Posterior cingulate gyrus (tissue), 11 donors: ENCODE results near the gene NRP1.

ENCODE experiments used
- DNase-seq, 10 donors: peaks; one replicate each; pipeline versions ENCODE4 v3.0.0 to v3.0.0-alpha.2; 2020 to 2021; ENCODE audit warnings: mixed read lengths in 3 of 10
- intact Hi-C: fragments of 100-400 bp; cut with DNase I; formaldehyde crosslinking; loops from one replicate; pipeline ENCODE4 v1.15.1; 2023

Gene NRP1

DNA sequence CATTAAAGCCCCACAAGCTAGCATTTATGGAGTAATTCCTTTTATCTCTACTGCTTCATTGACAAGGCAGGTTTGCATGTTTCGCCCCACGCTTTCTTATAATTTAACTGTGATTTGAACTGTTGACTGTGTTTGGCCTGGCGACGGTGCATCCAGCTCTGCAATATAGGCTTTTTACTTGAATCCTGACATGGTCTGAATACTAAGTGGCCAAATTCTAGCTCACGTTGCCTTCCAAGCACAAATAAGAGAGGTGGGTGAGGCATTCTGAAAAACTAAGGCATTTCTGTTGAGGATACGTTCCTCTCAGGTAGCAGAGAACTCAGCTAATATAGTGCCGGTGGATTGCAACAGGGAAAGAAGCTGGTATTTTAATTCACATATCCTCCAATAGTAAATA is 61.8 kb downstream of the NRP1 start:
- intact Hi-C loops = loop anchor here (10.0 kb wide), 1 partner anchor 78 kb away; no protein-coding TSS in a partner anchor
- no peak for DNase-seq

DNA sequence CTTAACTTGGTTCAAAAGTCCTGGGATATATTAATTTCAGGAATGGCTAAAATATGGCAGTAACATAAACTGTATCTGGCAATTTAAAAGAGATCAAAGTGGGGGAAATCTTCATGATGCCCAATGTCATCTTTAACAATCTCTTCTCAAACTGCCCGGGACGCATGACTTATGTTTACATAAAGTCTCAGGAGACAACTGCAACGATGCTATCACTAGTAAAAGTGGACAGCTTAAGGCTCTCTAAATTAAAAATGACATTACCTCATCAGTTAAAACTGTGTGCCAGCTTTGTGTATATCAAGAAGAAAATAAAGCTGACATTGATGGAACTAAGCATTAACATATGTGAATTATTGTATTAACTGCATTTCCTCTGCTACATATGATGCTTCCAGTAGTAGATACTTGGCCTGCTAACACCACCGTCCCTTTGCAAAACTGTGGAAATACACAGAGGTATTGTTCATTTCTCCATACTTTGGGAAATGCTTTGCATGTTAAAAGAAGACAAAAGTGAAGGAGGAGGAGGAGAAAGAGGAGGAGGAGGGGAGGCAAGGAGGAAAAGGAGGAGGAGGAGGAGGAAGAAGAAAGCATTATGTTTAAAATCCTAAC is 62.4 kb downstream of the NRP1 start:
- no peak for DNase-seq
- intact Hi-C loops = loop anchor here (10.0 kb wide), 1 partner anchor 77 kb away; no protein-coding TSS in a partner anchor

DNA sequence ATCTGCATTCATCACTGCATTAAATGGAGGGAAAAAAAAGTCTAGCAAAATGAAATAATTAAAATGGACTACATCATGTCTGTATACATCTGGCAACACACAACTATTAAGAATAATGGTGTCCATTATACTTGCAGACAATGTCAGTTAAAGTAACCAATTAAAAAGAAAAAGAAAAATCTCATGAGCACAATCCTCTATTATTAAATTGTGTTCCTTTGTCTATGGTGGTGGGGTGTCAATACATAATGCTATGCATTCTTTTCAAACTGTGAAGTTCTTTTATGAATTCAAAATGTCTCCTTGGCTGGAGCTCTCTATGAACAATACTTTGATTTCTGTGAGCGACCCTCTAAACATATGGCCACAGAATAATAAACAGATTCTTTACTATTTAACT is 63.5 kb downstream of the NRP1 start:
- no peak for DNase-seq
- intact Hi-C loops = loop anchor here (10.0 kb wide), 1 partner anchor 76 kb away; no protein-coding TSS in a partner anchor

DNA sequence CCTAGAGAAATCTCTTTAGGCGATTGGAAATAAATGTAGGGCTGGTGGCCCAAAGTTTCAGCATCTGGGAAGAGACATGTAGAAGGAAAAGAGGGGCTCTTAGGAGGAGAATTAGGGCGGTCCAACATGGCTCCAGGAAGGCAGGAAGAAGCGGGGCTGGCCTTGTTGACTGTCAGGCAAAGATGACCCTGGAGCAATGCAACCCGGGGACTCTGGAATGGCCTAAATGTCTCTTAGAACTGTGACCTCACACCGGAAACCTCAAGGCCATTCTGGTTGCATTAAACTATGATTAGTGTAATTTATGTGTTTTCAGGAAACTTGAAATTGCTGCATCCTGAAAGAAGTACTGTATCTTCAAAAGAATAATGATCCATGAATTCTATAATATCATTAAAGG is 66.8 kb downstream of the NRP1 start:
- intact Hi-C loops = no loop called here

DNA sequence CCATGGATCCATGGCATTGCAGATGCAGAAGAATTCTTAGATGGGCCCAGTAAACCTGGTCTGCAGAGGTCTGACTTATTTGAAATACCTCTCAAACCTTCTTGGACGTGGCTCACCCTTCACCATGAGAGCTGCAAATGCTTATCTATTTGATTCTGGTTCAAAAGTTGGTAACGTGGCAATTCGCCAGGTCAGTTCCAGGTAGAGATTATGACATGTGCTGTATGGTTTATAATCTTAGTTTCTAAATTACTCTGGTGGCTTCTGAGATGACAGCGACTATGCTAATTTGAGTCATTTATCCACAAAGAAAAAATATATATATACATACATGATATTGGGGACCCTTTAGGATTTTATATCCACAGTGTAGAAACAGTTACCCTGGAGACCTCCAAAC is 68.8 kb downstream of the NRP1 start:
- intact Hi-C loops = no loop called here
- no peak for DNase-seq

More for the DNA sequence above, 66.8 kb downstream of the NRP1 start:
- no peak for DNase-seq

DNA sequence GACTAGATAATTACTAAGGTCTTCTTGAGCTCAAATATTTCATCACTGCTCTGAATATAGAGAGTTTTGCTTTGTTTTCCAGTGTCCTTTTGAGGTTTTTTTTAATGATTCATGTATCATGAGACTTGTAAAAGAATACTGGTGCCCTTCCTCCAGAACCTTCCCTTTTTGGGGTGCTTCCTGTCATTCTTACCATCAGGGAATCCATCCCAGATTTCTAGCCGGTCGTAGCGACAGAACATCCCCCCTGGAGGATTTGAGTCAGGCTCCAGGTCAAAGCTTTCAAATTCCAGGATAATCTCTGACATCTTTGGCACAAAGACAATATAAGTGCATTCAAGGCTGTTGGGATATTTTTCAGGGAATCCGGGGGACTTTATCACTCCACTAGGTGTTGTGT is 71.0 kb downstream of the NRP1 start:
- intact Hi-C loops = no loop called here
- DNase-seq = no peak

DNA sequence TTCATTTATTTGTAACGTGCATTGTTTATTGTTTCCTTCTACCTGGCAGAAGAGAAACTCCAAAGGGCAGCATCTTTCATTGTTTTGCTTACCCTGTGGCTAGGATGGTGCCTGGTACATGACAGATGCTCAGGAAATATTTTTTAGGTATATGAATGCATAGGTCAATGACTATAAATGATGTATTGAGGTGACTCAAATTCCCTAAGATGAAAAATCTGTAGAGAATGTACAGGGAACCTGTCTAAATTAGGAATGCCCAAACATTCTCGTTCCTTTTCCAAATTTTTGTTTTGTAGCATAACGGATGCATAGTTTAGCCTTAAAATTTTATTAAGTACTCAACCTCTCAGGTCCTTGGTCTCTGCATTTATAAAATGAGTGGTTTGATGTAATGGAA is 71.6 kb downstream of the NRP1 start:
- DNase-seq = no peak
- intact Hi-C loops = no loop called here

DNA sequence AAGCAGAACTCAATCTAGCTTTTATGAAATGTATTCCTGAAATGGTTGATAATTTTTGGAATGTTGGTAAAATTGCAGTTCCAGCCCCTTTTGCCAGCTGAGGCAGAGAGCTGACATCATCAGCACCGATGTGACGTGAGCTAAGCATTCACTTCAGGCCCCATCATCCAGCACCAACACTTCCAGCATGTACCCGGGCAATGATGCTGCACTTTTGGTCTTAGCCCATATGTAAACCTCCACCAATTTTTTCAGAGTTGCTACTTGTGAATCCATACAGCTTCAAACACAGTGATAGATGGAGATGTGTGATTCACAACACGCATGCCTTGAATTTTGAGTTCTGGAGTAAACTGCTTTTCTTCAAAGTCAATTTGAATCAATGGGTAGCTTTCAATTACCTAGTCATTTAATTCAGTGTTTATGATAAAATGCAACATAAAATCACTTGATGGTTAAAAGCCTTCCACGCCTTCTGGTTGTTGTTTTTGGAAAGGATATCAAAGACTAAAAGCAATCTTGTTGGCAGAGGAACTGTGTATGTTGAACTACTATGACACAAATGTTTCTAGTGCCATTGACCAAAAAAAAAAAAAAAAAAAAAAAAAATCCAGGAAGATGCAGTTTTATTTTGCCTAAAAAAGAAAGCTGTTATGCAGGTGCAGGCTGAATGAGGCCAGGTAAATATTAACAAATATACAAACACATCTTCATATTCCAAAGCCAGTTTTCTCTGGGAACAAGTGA is 73.9 kb downstream of the NRP1 start:
- intact Hi-C loops = no loop called here

DNA sequence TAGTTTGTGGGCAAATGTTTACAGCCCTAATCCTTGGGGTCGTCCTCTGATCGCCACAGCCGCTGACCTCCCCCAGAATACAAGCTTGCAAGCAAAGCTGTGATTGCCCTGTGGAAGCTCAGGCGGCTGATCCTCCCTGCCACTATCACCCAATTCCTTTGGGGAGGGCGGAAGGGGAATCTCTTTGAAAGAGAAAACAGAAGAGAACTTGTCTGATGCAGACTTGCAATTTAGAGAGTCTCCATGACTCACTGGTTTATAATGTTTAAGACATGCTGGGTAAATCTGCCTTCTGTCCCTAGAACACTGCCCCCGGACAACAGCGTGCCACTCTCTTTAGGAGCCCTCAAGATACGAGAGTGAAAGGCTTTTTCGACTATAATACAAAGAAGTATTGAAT is 75.5 kb downstream of the NRP1 start:
- DNase-seq = peak in 1 of 10 donors; percentile 51
- intact Hi-C loops = no loop called here

More for the DNA sequence above, 73.9 kb downstream of the NRP1 start:
- no peak for DNase-seq

DNA sequence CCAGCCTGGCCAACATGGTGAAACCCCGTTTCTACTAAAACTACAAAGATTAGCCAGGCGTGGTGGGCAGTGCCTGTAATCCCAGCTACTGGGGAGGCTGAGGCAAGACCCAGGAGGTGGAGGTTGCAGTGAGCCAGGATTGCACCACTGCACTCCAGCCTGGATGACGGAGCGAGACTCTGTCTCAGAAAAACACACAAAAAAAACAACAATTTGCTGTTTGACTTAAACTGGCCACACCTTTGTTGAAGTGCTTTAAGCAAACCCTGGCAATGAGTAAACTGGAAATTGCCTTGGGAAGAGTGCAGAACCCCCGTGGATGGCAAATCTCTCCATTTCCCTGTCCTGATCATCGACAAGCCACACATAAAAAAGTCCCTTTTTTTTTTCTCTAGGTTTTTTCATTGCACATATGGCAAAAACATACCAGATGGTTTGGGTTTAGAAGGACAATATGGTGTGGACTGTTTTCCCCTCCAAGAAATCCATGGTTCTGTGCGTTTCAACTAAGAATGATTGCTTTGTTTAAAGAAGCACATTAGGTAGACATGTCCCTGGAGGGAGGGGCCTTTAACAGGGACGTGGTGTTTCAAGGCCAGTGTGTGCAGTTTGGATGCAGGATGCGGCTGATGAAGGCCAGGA is 76.9 kb downstream of the NRP1 start:
- no peak for DNase-seq
- intact Hi-C loops = no loop called here

DNA sequence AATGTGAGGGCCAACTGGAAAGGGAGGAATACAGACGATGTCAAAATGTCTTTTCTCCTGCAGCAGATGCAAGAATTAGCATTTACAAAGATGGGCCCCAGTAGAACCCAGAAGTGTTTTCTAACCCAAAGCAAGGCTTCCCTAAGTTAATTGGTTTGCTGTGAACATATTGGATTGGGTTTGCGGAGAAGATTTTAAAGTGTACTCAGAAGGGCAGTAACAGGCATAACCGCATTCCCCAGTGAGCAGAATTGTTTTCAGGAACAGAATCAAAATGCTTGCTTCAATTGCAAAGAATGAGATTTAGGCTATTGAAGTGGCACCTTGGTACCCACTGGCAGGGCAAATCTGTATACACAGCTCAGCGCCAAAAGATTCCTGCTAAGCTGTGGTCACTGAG is 78.0 kb downstream of the NRP1 start:
- intact Hi-C loops = no loop called here
- DNase-seq = no peak

DNA sequence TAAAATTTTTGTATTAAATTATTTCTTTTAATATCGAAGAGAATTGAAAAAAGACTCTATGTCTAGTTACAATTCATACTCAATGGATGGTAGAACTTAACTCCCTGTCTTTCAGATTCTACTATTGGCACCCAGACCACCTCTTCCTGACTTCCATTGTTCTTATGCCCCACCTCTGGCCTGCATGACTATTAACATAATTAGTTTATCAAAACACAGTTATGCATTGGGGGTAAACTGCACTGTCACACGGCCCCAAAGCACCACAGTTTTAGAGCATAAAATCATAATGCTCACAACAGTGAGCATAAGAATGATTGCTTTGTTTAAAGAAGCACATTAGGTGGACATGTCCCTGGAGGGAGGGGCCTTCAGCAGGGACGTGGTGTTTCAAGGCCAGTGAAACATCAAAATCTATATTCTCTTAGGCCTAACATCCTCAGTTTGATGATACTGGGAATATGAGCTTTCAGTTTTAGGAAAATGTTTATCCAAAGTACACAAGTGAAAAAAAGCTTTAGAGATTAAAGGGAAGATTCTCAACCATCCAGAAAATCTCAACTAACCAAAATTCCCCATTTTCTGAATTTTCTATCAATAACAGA is 79.8 kb downstream of the NRP1 start:
- intact Hi-C loops = no loop called here
- DNase-seq = no peak

DNA sequence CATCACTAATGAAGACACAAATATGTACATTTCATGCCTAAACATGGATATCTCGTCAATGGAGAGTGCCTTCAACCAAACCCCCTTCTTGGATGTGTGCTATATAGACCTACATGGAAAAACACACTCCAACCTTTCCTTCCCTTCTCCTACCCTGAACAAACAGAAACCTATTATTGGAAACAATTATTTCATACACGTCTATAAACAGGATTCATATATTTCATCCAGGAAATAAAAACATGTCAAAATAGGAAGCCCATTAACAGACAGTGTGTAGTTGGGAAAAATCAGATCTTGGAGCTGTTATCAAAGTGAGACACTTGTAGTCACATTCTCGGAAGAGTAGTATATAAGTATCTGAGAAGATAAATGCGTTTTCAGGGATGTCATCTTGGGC is 81.1 kb downstream of the NRP1 start:
- DNase-seq = no peak
- intact Hi-C loops = no loop called here

DNA sequence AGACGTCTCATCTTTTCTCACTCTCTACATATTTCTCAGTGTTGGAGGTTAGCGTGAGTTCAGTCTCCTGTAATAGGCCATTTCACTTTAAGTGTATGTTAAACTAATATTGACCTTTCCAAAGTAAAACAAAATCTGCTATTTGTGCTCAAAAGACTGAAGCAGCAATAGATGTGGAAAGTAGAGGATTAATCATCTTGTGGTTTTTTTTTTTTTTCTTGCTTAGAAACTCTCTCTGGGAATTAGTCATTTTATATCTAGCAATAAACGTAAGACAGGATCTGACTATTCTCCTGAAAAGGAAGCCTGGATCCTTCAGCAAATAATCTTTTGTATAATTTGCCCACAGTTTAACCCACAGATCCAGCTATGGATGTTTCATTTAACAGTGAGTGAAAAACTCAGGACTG is 81.7 kb downstream of the NRP1 start:
- no peak for DNase-seq
- intact Hi-C loops = no loop called here

DNA sequence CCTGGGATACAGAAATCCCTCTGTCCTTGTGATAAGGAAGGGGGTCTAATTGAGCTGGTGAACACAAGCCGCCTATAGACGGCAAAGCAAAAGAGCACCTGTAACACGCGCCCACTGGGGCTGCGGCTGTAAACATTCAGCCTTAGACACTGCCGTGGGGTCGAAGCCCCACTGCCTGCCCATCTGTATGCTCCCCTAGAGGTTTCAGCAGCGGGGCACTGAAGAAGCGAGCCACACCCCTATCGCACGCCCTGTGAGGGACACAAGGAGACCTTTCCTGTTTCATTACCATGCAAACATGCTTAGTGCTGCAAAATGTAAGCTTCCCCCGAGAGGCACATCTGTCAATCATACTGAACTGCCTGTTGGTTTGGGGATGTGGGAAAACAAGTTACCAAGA is 82.1 kb downstream of the NRP1 start:
- intact Hi-C loops = no loop called here
- peak in 1 of 10 donors; percentile 54 for DNase-seq

DNA sequence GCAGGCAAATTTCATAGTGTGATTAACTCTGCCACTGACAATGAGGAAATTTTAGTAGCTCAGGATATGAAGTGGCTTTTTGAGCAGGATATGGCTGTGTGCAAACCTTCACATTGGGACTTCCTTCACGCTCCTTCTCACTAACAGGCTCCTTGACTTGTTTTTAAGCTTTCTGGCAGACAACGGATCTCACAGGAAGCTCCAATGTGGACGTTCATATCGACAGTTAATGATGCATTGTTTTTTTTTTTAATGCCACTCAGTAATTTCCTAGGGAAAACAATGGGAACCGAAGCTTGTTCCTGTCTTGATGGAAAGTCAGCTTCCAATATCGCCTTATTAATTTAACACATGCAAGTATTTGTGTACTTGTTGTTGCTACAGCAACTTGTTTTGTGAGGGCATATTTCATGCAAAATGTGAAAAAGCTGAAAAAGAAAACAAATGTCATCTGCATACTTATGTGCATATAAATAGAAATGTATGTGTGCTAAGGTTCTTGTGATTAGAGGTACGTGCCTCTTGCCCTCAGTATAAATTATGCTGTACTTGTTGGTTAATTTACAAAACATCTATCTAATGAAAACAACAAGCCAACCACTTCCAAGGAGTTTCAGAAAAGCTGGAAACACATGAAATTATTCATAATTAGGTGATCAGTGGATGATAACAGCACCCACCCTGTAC is 84.7 kb downstream of the NRP1 start:
- intact Hi-C loops = no loop called here
- DNase-seq = no peak

DNA sequence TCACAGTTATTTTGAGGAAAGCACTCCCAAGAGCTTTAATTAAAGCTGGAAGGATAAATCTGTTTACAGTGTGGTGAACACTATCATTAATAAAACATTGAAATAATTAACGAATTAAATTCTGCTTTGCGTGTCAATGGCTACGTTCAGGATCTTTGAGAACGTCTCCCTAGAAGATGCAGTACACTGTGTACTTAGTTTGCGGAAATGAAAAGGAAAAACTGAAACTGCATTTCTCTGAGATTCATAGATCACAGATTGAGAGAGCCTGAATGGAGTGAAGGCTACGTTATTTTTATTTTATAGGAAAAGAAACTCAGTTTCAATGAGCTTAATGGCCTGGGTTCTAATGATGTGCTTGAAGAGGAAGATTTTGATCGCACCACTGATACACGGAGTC is 85.3 kb downstream of the NRP1 start:
- DNase-seq = no peak
- intact Hi-C loops = no loop called here

DNA sequence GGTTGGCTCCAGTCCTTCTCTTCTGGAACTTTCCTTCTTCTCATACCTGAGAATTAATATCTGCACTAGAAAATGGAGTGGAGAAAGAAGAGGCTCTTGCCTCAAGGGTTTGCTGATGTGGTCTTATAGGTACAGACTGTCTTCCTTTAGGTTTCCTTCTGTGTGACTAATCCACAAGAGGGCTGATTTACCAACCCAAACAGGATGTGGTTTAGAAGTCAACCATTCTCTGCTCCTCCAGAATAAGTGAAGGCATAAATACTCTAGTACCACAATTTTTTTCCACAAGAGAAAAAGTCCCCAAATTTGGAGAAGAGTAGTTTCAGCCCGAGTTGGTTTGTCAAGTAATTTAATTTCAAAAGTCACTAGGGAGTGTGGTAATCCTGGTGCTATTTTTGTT is 85.8 kb downstream of the NRP1 start:
- intact Hi-C loops = no loop called here
- no peak for DNase-seq

DNA sequence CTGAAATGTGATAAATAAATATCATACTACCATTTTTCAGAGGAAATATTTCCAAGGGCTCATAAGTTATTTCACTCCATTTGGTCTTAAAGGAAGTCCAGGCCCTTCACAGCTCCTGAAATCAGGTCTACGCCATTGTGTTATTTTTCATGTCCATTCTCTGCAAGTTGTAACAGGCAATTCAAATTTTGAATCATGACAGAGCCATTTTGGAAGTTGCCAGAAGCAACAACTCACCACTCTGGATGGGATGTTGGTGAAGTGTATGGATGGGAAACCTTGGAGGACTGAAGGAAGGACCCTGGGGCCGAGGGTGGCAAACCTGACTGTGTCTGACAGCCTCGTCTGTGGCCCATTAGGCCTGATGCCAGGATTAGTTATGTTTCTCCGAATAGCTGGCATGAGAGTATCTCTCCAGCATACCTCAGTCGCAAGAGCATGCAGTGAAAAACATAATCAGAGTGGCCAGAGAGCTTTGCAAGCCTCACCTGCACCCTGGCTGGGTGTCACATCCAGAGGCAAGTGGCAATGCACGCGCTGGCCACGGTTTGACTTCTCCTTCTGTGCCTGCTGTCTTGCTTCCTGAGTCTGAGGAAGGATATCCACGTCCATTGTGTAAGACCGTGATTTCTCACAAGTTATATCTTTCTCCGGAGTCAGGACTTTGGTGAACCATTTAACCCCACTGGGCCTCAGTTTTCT is 87.1 kb downstream of the NRP1 start:
- DNase-seq = peak in 1 of 10 donors; percentile 24
- intact Hi-C loops = no loop called here

DNA sequence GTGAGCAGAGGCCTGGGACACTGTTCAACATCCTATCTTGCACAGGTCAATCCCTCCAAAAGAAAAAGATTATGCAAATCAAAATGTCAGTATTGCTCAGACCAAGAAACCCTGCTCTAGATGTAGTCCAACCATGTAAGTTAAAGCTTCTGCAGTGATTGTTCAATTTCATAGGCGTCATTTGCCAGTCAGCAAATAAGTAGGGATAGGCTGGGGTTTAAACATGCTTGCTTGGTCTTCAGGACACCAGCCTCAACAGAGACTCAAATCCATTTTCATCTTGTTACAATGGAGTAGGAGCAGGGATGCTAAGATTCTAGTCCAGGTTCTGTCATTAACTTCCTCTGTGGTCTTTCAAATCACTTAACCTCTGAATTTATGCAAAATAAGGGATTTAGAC is 89.1 kb downstream of the NRP1 start:
- intact Hi-C loops = no loop called here

More for the DNA sequence above, 89.1 kb downstream of the NRP1 start:
- no peak for DNase-seq
